GM23248 (cell line): ENCODE results near the gene ANLN. TPM values are rescaled to one million over a fixed set of nuclear protein-coding genes. Genes with fewer than 3 reads are reported as not detected.

Experiments
- DNase-seq: peaks from one replicate; pipeline ENCODE4 v3.0.0-alpha.2; 2015
- H2AFZ ChIP-seq: fragments of 200-600 bp; sonication (generic); 2 replicates; pipeline ENCODE4 v1.6.1; 2016; ENCODE audit warnings: antibody characterized with exemption
- H3F3A ChIP-seq: fragments of 200-600 bp; sonication (generic); 2 replicates; pipeline ENCODE4 v1.6.1; 2016; ENCODE audit warnings: mild to moderate bottlenecking, antibody characterized with exemption, mixed run types; ENCODE audit not compliant: insufficient read depth
- H3K27ac ChIP-seq: fragments of 200-600 bp; sonication (generic); 2 replicates; pipeline ENCODE4 v1.5.1; 2016; ENCODE audit warnings: mild to moderate bottlenecking
- H3K27me3 ChIP-seq: fragments of 200-600 bp; sonication (generic); replicated peaks from 2 replicates; pipeline ENCODE4 v1.6.1; 2016; ENCODE audit warnings: mild to moderate bottlenecking; ENCODE audit not compliant: insufficient read depth
- H3K36me3 ChIP-seq: fragments of 200-600 bp; sonication (generic); 2 replicates; pipeline ENCODE4 v1.6.1; 2016; ENCODE audit warnings: low read depth, mild to moderate bottlenecking
- H3K4me1 ChIP-seq: fragments of 200-600 bp; sonication (generic); 2 replicates; pipeline ENCODE4 v1.6.1; 2016; ENCODE audit warnings: mild to moderate bottlenecking; ENCODE audit not compliant: insufficient read depth
- H3K4me2 ChIP-seq: fragments of 200-600 bp; sonication (generic); one replicate; pipeline ENCODE4 v1.6.1; 2016; ENCODE audit warnings: mild to moderate bottlenecking; ENCODE audit not compliant: unreplicated experiment
- H3K4me3 ChIP-seq: fragments of 200-600 bp; sonication (generic); 2 replicates; pipeline ENCODE4 v1.5.1; 2016; ENCODE audit warnings: mild to moderate bottlenecking
- H3K79me2 ChIP-seq: fragments of 200-600 bp; sonication (generic); 2 replicates; pipeline ENCODE4 v1.6.1; 2016; ENCODE audit warnings: mild to moderate bottlenecking; ENCODE audit not compliant: insufficient read depth
- H3K9ac ChIP-seq: fragments of 200-600 bp; sonication (generic); 2 replicates; pipeline ENCODE4 v1.6.1; 2016; ENCODE audit warnings: mild to moderate bottlenecking
- H3K9me2 ChIP-seq: fragments of 200-600 bp; sonication (generic); 2 replicates; pipeline ENCODE4 v1.6.1; 2016; ENCODE audit warnings: mixed run types, mild to moderate bottlenecking, moderate library complexity; ENCODE audit not compliant: insufficient read depth
- H3K9me3 ChIP-seq: fragments of 200-600 bp; sonication (generic); one replicate; pipeline ENCODE4 v1.6.1; 2017; ENCODE audit warnings: low read depth
- H4K20me1 ChIP-seq: fragments of 200-600 bp; sonication (generic); 2 replicates; pipeline ENCODE4 v1.6.0; 2016; ENCODE audit not compliant: insufficient read depth
- EZH2 ChIP-seq: fragments of 200-600 bp; sonication (generic); IDR thresholded peaks from 2 replicates; pipeline ENCODE4 v1.6.1; 2018; ENCODE audit warnings: antibody characterized with exemption, mild to moderate bottlenecking; ENCODE audit not compliant: insufficient read depth, poor library complexity, severe bottlenecking
- EZH2phosphoT487 ChIP-seq: fragments of 200-600 bp; sonication (generic); IDR thresholded peaks from 2 replicates; pipeline ENCODE4 v1.6.1; 2018; ENCODE audit warnings: antibody characterized with exemption, moderate library complexity, mild to moderate bottlenecking, low read depth; ENCODE audit not compliant: insufficient read depth
- WGBS, 2 experiments: methylation state at CpG; one replicate each; pipeline ENCODE4 v1.1.6; 2015 to 2017; ENCODE audit warnings: low lambda C conversion rate in 2 of 2, low coverage in 1 of 2; ENCODE audit errors: missing lambda C conversion rate in 2 of 2; 5-methylcytosine and 5-hydroxymethylcytosine counted together
- in situ Hi-C: fragments of 300-500 bp; cut with MboI; formaldehyde crosslinking; loops from 2 replicates; pipeline ENCODE4 v1.15.0; 2020
- polyA plus RNA-seq: library from polyadenylated mRNA; unstranded; fragments of >200 nt; fragmentation: Nextera tagmentation; extraction: Ambion mirVana; gene quantifications from 2 replicates; pipeline ENCODE4 v1.2.1, GENCODE V29; 2016
- total RNA-seq: library from RNA; depleted of rRNA; stranded (reverse); fragments of >200 nt; shearing (Covaris generic); gene quantifications from 2 replicates; pipeline ENCODE4 v1.2.3, GENCODE V29; 2014

ANLN gene
- total and polyA plus RNA-seq, 2 experiments from 2014 or later = 38.4 to 55.6 TPM

DNA sequence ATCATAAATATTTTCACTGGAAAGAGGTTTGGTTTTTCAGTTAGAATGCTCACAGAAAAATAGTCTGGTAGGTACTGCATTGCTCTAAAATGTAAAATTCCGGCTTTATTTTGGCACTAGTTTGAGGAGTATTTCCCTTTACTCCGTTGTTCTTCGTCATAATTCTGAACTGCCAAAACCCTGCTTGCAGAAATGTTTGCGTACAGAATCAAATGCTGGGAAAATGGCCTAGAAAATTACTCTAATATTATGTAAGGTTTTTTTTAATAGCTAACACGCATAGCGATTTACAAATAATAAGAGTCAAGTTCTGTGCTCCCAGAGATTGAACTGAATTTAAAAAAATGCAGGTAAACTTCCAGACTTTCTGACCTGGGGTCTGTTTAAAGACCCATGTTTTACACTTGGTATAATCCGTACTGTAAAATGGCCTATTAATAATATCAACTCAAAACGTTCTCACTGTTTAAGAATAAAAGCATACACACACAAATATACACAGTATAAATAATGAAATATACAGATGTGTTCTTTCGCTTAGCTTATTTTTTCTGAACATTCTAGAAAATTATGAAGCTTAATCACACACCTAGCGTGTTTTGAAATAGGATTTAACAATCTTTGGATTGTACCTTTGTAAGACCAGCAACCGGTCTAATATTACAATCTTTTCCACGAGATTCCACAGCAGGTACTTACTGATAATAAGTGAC, 23.5 kb upstream of the ANLN start:
- WGBS, 2 experiments = 64% methylated on average over 12 of the region's 12 CpGs
- Histone ChIP-seq H3K4me3 (peak overlapping the region; percentile 75), H3K9me3 (no peaks in the 10 kb centered on the region), H2AFZ (peak overlapping the region; percentile 90), H3F3A (no peaks in the 10 kb centered on the region), H3K9ac (peak overlapping the region; percentile 71), H3K27me3 (peaks cover 9% of the 10 kb centered on the region; the same call in 1 of the 2 replicates), H3K9me2 (no peaks in the 10 kb centered on the region), H3K4me1 (no peaks in the 10 kb centered on the region), H3K4me2 (peak overlapping the region; percentile 69), H3K27ac (no peak overlapping the region), H3K79me2 (no peaks in the 10 kb centered on the region), H3K36me3 (no peaks in the 10 kb centered on the region), H4K20me1 (no peaks in the 10 kb centered on the region)
- TF ChIP-seq EZH2 (no peak), EZH2phosphoT487 (no peak)
- in situ Hi-C loops = no loop called here
- DNase-seq = no peak

DNA sequence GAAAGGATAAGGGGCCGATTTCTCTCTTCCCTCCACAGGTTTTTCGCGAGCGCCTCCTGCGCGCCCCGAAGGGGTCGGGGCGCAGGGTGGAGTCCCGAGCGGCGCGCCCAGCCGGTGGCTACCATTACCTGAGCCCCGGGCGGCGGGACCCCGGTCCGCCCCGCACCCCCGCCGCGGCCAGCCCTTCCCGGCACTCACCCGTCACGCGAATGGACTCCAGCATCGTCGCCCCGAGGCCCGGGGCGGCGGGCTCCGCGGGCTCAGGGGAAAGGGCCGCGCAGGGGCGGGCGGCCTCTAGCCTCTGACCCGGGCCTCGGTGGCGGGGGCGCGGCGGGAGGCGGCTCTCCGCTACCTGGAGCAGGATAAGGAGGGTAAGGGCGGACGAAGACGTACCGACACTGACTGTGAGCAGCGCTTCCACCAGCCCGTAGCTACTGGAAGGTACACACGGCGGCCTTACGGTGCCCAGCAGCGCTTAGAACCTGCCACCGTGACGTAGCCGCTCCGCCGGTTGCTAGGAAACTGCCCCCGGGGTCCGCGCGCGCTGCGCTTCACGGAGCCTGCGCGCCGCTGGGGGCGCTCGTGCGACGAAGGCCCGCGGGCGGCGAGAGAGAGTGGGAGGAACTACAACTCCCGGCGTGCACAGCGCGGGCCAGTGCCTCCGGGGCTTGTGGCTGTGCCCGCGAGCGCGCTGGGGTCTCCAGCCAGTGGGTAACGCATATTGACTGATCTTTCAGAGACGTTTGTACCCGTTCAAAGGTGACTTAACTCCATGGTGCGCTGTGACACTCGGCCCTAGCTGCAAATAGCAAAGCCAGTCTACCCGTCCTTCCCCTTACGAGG, 22.7 kb upstream of the ANLN start:
- H3K9me3 ChIP-seq = no peaks in the 10 kb centered on the region
- no peaks in the 10 kb centered on the region for H3K79me2 ChIP-seq
- H3K4me3 ChIP-seq = peak overlapping the region; percentile 75
- H3K4me2 ChIP-seq = peak overlapping the region; percentile 69
- in situ Hi-C loops = no loop called here
- no peaks in the 10 kb centered on the region for H3K36me3 ChIP-seq
- H4K20me1 ChIP-seq = no peaks in the 10 kb centered on the region
- peaks cover 9% of the 10 kb centered on the region; the same call in 1 of the 2 replicates for H3K27me3 ChIP-seq
- peaks cover 5% of the 10 kb centered on the region for H3K4me1 ChIP-seq
- no peaks in the 10 kb centered on the region for H3K9me2 ChIP-seq
- H3K27ac ChIP-seq = no peak overlapping the region
- H3K9ac ChIP-seq = peak overlapping the region; percentile 71
- 2 to 4% methylated on average over 70 to 74 of the region's 96 CpGs for WGBS, 2 experiments
- no peaks in the 10 kb centered on the region for H3F3A ChIP-seq
- H2AFZ ChIP-seq = peak overlapping the region; percentile 90
- peak; percentile 95 for DNase-seq
- no peak for TF ChIP-seq EZH2phosphoT487
- no peak for TF ChIP-seq EZH2

DNA sequence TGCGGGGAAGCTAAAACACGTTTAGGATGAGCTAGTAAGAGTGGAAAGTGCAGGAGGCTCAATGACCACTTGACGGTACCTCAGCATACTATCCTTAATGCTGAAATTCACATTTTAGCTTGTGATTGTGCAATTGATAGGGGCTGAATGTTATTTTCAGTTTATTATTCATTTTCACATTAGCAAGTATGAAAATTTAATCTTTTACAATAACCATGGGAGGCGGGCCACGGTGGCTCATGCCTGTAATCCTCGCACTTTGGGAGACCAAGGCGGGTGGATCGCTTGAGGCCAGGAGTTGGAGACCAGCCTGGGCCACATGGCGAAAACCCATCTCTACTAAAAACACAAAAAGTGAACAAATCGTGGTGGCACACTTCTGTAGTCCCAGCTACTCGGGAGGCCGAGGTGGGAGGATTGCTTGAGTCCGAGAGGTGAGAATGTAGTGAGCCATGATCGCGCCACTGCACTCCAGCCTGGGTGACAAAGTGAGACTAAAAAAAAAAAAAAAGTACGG, 22.0 kb upstream of the ANLN start:
- H3K27ac ChIP-seq = no peak overlapping the region
- H3K4me2 ChIP-seq = peak overlapping the region; percentile 69
- no peaks in the 10 kb centered on the region for H3K9me3 ChIP-seq
- H3K9me2 ChIP-seq = no peaks in the 10 kb centered on the region
- peaks cover 9% of the 10 kb centered on the region; the same call in 1 of the 2 replicates for H3K27me3 ChIP-seq
- in situ Hi-C loops = no loop called here
- H3F3A ChIP-seq = peaks cover 4% of the 10 kb centered on the region; the same call in 1 of the 2 replicates
- H3K36me3 ChIP-seq = no peaks in the 10 kb centered on the region
- no peaks in the 10 kb centered on the region for H4K20me1 ChIP-seq
- peak overlapping the region; percentile 75 for H3K4me3 ChIP-seq
- peak overlapping the region; percentile 90 for H2AFZ ChIP-seq
- WGBS, 2 experiments = 43 to 48% methylated on average over 16 of the region's 16 CpGs
- H3K79me2 ChIP-seq = no peaks in the 10 kb centered on the region
- TF ChIP-seq EZH2phosphoT487 (no peak), EZH2 (no peak)
- no peak for DNase-seq
- H3K9ac ChIP-seq = peak overlapping the region; percentile 71
- peaks cover 12% of the 10 kb centered on the region for H3K4me1 ChIP-seq

GRCh38 chr7:36368496-36368895, 21.2 kb upstream of the ANLN start:
- H3K4me3 ChIP-seq = no peak overlapping the region
- H3K9me3 ChIP-seq = no peaks in the 10 kb centered on the region
- no peaks in the 10 kb centered on the region for H3K79me2 ChIP-seq
- WGBS, 2 experiments = 64% methylated on average over 3 of the region's 3 CpGs
- no peak overlapping the region for H3K9ac ChIP-seq
- in situ Hi-C loops = no loop called here
- H3F3A ChIP-seq = peaks cover 4% of the 10 kb centered on the region; the same call in 1 of the 2 replicates
- H3K4me2 ChIP-seq = no peak overlapping the region
- no peaks in the 10 kb centered on the region for H3K9me2 ChIP-seq
- no peak for DNase-seq
- no peaks in the 10 kb centered on the region for H3K36me3 ChIP-seq
- peaks cover 12% of the 10 kb centered on the region for H3K4me1 ChIP-seq
- no peak for TF ChIP-seq EZH2phosphoT487
- H2AFZ ChIP-seq = no peak overlapping the region
- H4K20me1 ChIP-seq = no peaks in the 10 kb centered on the region
- H3K27me3 ChIP-seq = peaks cover 9% of the 10 kb centered on the region; the same call in 1 of the 2 replicates
- H3K27ac ChIP-seq = no peak overlapping the region
